GM12801 (cell line): Measurements from ENCODE around the gene IMMP2L.

Experiments used
- CTCF ChIP-seq: IDR thresholded peaks from one replicate; pipeline ENCODE4 v1.5.1; 2011; ENCODE audit warnings: control low read depth; ENCODE audit not compliant: insufficient read length; ENCODE audit errors: extremely low read depth

Gene IMMP2L

GRCh38 chr7:111564078-111564477 is 1.8 kb upstream of the IMMP2L start:
- TF ChIP-seq CTCF, result no peak

DNA sequence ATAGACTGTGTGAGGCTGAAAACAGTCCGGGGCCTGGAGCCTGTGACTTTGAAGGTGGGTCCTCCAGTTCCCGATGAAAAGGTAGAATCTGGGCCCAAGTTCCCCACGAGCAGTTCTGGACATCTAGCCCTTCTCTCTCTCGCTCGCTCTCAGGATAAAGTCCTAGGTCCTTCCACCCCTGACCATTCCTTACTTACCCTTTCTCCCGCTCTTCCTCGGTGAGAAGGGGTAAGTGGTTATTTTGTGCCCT is 713 bp downstream of the IMMP2L start:
- TF ChIP-seq CTCF, result no peak

- no peak for TF ChIP-seq CTCF
These were observed 1.3 kb downstream of the IMMP2L start for GRCh38 chr7:111560773-111561653.

- TF ChIP-seq CTCF, result no peak
These were observed 3.3 kb downstream of the IMMP2L start for GRCh38 chr7:111558991-111559390.

GRCh38 chr7:111556977-111557376 is 5.3 kb downstream of the IMMP2L start:
- no peak for TF ChIP-seq CTCF

- no peak for TF ChIP-seq CTCF
These were observed 8.2 kb downstream of the IMMP2L start for GRCh38 chr7:111554086-111554485.

- no peak for TF ChIP-seq CTCF
These were observed 21.2 kb downstream of the IMMP2L start for GRCh38 chr7:111541067-111541466.
